Measurements from ENCODE around the gene CLIC3. TPM values are rescaled to one million over a fixed set of nuclear protein-coding genes. Genes with fewer than 3 reads are reported as not detected.

The CLIC3 gene
- total RNA-seq, 6 experiments from 2014 or later = 0.37 to 0.51 TPM; not detected in 4

- ATAC-seq = no peak
- H3K27me3 ChIP-seq = no peaks in the 10 kb centered on the region
- no peaks in the 10 kb centered on the region for H3K4me1 ChIP-seq
- H3K4me3 ChIP-seq = no peak overlapping the region
- H3K9me3 ChIP-seq = no peaks in the 10 kb centered on the region
- H3K36me3 ChIP-seq = no peaks in the 10 kb centered on the region
- no peak for TF ChIP-seq CTCF (IDR thresholded peaks at IDR 0.05)
- no peak for TF ChIP-seq POLR2A (IDR thresholded peaks at IDR 0.05)
- H3K27ac ChIP-seq = no peak overlapping the region
- 84% methylated on average over 5 of the region's 16 CpGs for WGBS (ENCODE audit: insufficient coverage, low coverage, low lambda C conversion rate, missing lambda C conversion rate)
- intact Hi-C loops (cut with DNase I) = no loop called here
- DNase-seq = no peak
Measured at GRCh38 chr9:136980669-136981478, 15.5 kb downstream of the CLIC3 start.

GRCh38 chr9:136979769-136980587 is 16.4 kb downstream of the CLIC3 start:
- TF ChIP-seq POLR2A (IDR thresholded peaks at IDR 0.05) = no peak
- no peak for TF ChIP-seq CTCF (IDR thresholded peaks at IDR 0.05)
- 0% methylated on average over 1 of the region's 26 CpGs for WGBS (ENCODE audit: insufficient coverage, low coverage, low lambda C conversion rate, missing lambda C conversion rate)
- intact Hi-C loops (cut with DNase I) = no loop called here
- H3K4me1 ChIP-seq = no peaks in the 10 kb centered on the region
- H3K27me3 ChIP-seq = no peaks in the 10 kb centered on the region
- no peaks in the 10 kb centered on the region for H3K9me3 ChIP-seq
- no peaks in the 10 kb centered on the region for H3K36me3 ChIP-seq
- DNase-seq = no peak
- H3K27ac ChIP-seq = no peak overlapping the region
- no peak overlapping the region for H3K4me3 ChIP-seq
- ATAC-seq = no peak

- no peak overlapping the region for H3K27ac ChIP-seq
- H3K4me1 ChIP-seq = no peaks in the 10 kb centered on the region
- no peak for DNase-seq
- 11% methylated on average over 6 of the region's 41 CpGs for WGBS (ENCODE audit: insufficient coverage, low coverage, low lambda C conversion rate, missing lambda C conversion rate)
- TF ChIP-seq POLR2A (IDR thresholded peaks at IDR 0.05) = no peak
- TF ChIP-seq CTCF (IDR thresholded peaks at IDR 0.05) = no peak
- no peaks in the 10 kb centered on the region for H3K9me3 ChIP-seq
- no peak overlapping the region for H3K4me3 ChIP-seq
- no peak for ATAC-seq
- H3K36me3 ChIP-seq = no peaks in the 10 kb centered on the region
- no peaks in the 10 kb centered on the region for H3K27me3 ChIP-seq
- intact Hi-C loops (cut with DNase I) = no loop called here
Measured at GRCh38 chr9:136978865-136979544, 17.4 kb downstream of the CLIC3 start.

GRCh38 chr9:136978073-136978864 is 18.1 kb downstream of the CLIC3 start:
- intact Hi-C loops (cut with DNase I) = no loop called here

More at GRCh38 chr9:136978073-136978864, 18.1 kb downstream of the CLIC3 start:
- Histone ChIP-seq H3K27ac (no peak overlapping the region), H3K9me3 (no peaks in the 10 kb centered on the region), H3K27me3 (no peaks in the 10 kb centered on the region), H3K4me3 (peak overlapping the region; percentile 16 to 29 (median 21)), H3K36me3 (no peaks in the 10 kb centered on the region), H3K4me1 (no peaks in the 10 kb centered on the region)
- WGBS (ENCODE audit: insufficient coverage, low coverage, low lambda C conversion rate, missing lambda C conversion rate) = 8% methylated on average over 18 of the region's 78 CpGs
- DNase-seq (peak in 2 of 3 donors; percentile 67), ATAC-seq (peak; percentile 29 to 59 (median 52))
- no peak for TF ChIP-seq POLR2A (IDR thresholded peaks at IDR 0.05)
- TF ChIP-seq CTCF (IDR thresholded peaks at IDR 0.05) = no peak
